NCI-H524 treated with DMSO at 0.1 percent for 48 hours (cell line): ENCODE measurements around the gene RALB.
A peak's percentile ranks its signal among the peaks of the same experiment; 100 is the strongest.
"Not testable (repeated sequence)": the region's sequence is repeated elsewhere in the genome, so short reads cannot be mapped to it uniquely, and the experiment has no call there.

Source experiments
- DNase-seq: peaks from one replicate; lab custom pipeline; 2025; lab: John Stamatoyannopoulos, UW

The RALB gene

GRCh38 chr2:120294008-120294340 lies 41.3 kb downstream of the RALB start:
- no peak for DNase-seq

- DNase-seq: no peak
Measured at GRCh38 chr2:120298173-120298835, 45.7 kb downstream of the RALB start.

- no peak for DNase-seq
Measured at GRCh38 chr2:120299004-120299403, 46.4 kb downstream of the RALB start.

- no peak for DNase-seq
Measured at GRCh38 chr2:120299561-120299960, 46.9 kb downstream of the RALB start.

- no peak for DNase-seq
Measured at GRCh38 chr2:120300385-120300784, 47.7 kb downstream of the RALB start.

GRCh38 chr2:120301284-120301683 lies 48.6 kb downstream of the RALB start:
- DNase-seq: no peak

- DNase-seq: no peak
Measured at GRCh38 chr2:120302301-120302700, 49.6 kb downstream of the RALB start.

- DNase-seq: peak; percentile 70
Measured at GRCh38 chr2:120303177-120303576, 50.5 kb downstream of the RALB start.

- DNase-seq: no peak
Measured at GRCh38 chr2:120305296-120305695, 52.6 kb downstream of the RALB start.

GRCh38 chr2:120305937-120306490 lies 53.4 kb downstream of the RALB start:
- no peak for DNase-seq

- no peak for DNase-seq
Measured at GRCh38 chr2:120307482-120307881, 54.8 kb downstream of the RALB start.

GRCh38 chr2:120308038-120308910 lies 55.6 kb downstream of the RALB start:
- DNase-seq: no peak

- DNase-seq: no peak
Measured at GRCh38 chr2:120310136-120310535, 57.5 kb downstream of the RALB start.

GRCh38 chr2:120310841-120311240 lies 58.2 kb downstream of the RALB start:
- DNase-seq: not testable (repeated sequence)

GRCh38 chr2:120312076-120312475 lies 59.4 kb downstream of the RALB start:
- DNase-seq: no peak

GRCh38 chr2:120312860-120313694 lies 60.4 kb downstream of the RALB start:
- no peak for DNase-seq

- DNase-seq: peak; percentile 61
Measured at GRCh38 chr2:120313695-120314615, 61.3 kb downstream of the RALB start.

GRCh38 chr2:120314690-120315366 lies 62.2 kb downstream of the RALB start:
- DNase-seq: no peak

GRCh38 chr2:120315367-120316033 lies 62.8 kb downstream of the RALB start:
- no peak for DNase-seq

GRCh38 chr2:120316071-120316470 lies 63.4 kb downstream of the RALB start:
- no peak for DNase-seq
